ENCODE data around the gene PAGE2B.
"Not testable (repeated sequence)": the region's sequence is repeated elsewhere in the genome, so short reads cannot be mapped to it uniquely, and the experiment has no call there.

PAGE2B gene

GRCh38 chrX:55057675-55058249 is 17.1 kb upstream of the PAGE2B start:
- in situ Hi-C loops (cut with MboI; ENCODE audit: low sequenced_read_pairs, unreplicated experiment): no loop called here
- TF ChIP-seq CTCF (IDR thresholded peaks at IDR 0.05; ENCODE audit: borderline replicate concordance, control extremely low read depth, extremely low read depth, insufficient read depth, missing control alignments): peak; percentile 55
- DNase-seq (ENCODE audit: low spot score): peak; percentile 30

- DNase-seq (ENCODE audit: low spot score); in situ Hi-C loops (cut with MboI; ENCODE audit: low sequenced_read_pairs, unreplicated experiment): not testable (repeated sequence)
Observed at GRCh38 chrX:55067180-55067579, 7.7 kb upstream of the PAGE2B start.

GRCh38 chrX:55072286-55072685 is 2.5 kb upstream of the PAGE2B start:
- TF ChIP-seq CTCF (IDR thresholded peaks at IDR 0.05; ENCODE audit: borderline replicate concordance, control extremely low read depth, extremely low read depth, insufficient read depth, missing control alignments): no peak
- DNase-seq (ENCODE audit: low spot score): no peak
- in situ Hi-C loops (cut with MboI; ENCODE audit: low sequenced_read_pairs, unreplicated experiment): no loop called here

GRCh38 chrX:55088795-55089489 is 14.1 kb downstream of the PAGE2B start, which contains the start of gene PAGE2:
PAGE2 (plus strand) TSS chrX:55089018; CDS start chrX:55090021, 1,003 bp downstream.
- DNase-seq (ENCODE audit: low spot score): no peak
- no peak for TF ChIP-seq CTCF (IDR thresholded peaks at IDR 0.05; ENCODE audit: borderline replicate concordance, control extremely low read depth, extremely low read depth, insufficient read depth, missing control alignments)
- in situ Hi-C loops (cut with MboI; ENCODE audit: low sequenced_read_pairs, unreplicated experiment): no loop called here

GRCh38 chrX:55098691-55099090 is 23.9 kb downstream of the PAGE2B start:
- DNase-seq (ENCODE audit: low spot score): no peak
- TF ChIP-seq CTCF (IDR thresholded peaks at IDR 0.05; ENCODE audit: borderline replicate concordance, control extremely low read depth, extremely low read depth, insufficient read depth, missing control alignments): no peak
- in situ Hi-C loops (cut with MboI; ENCODE audit: low sequenced_read_pairs, unreplicated experiment): no loop called here

GRCh38 chrX:55099162-55099561 is 24.3 kb downstream of the PAGE2B start:
- in situ Hi-C loops (cut with MboI; ENCODE audit: low sequenced_read_pairs, unreplicated experiment): no loop called here
- TF ChIP-seq CTCF (IDR thresholded peaks at IDR 0.05; ENCODE audit: borderline replicate concordance, control extremely low read depth, extremely low read depth, insufficient read depth, missing control alignments): no peak
- no peak for DNase-seq (ENCODE audit: low spot score)

GRCh38 chrX:55102754-55103153 is 27.9 kb downstream of the PAGE2B start:
- DNase-seq (ENCODE audit: low spot score): no peak
- in situ Hi-C loops (cut with MboI; ENCODE audit: low sequenced_read_pairs, unreplicated experiment): no loop called here
- no peak for TF ChIP-seq CTCF (IDR thresholded peaks at IDR 0.05; ENCODE audit: borderline replicate concordance, control extremely low read depth, extremely low read depth, insufficient read depth, missing control alignments)
